KMS-11 (cell line): ENCODE results near the gene KRR1.
"Not testable (repeated sequence)": the region's sequence is repeated elsewhere in the genome, so short reads cannot be mapped to it uniquely, and the experiment has no call there.

ENCODE experiments used
- H2AFZ ChIP-seq: fragments of 200-600 bp; sonication (generic); 2 replicates; pipeline ENCODE4 v1.6.1; 2016; ENCODE audit warnings: antibody characterized with exemption, mixed run types, low read depth
- H3K27ac ChIP-seq: fragments of 200-600 bp; sonication (generic); 2 replicates; pipeline ENCODE4 v1.6.1; 2016; ENCODE audit warnings: mild to moderate bottlenecking, mixed run types
- H3K27me3 ChIP-seq: fragments of 200-600 bp; sonication (generic); 2 replicates; pipeline ENCODE4 v1.6.1; 2017; ENCODE audit warnings: mild to moderate bottlenecking, low read depth, mixed run types, moderate library complexity; ENCODE audit not compliant: insufficient read depth
- H3K36me3 ChIP-seq: fragments of 200-600 bp; sonication (generic); 2 replicates; pipeline ENCODE4 v1.6.1; 2017; ENCODE audit warnings: mild to moderate bottlenecking, mixed run types; ENCODE audit not compliant: insufficient read depth
- H3K4me1 ChIP-seq: fragments of 200-600 bp; sonication (generic); 2 replicates; pipeline ENCODE4 v1.6.1; 2016; ENCODE audit warnings: mild to moderate bottlenecking, low read depth, mixed run types; ENCODE audit not compliant: poor library complexity, severe bottlenecking
- H3K4me2 ChIP-seq: fragments of 200-600 bp; sonication (generic); 2 replicates; pipeline ENCODE4 v1.7.0; 2016; ENCODE audit warnings: mild to moderate bottlenecking, mixed run types
- H3K4me3 ChIP-seq: fragments of 200-600 bp; sonication (generic); IDR thresholded peaks from 2 replicates; pipeline ENCODE4 v1.6.1; 2017; ENCODE audit warnings: low read depth, low read length, mixed read lengths; ENCODE audit not compliant: insufficient read depth
- H3K79me2 ChIP-seq: fragments of 200-600 bp; sonication (generic); 2 replicates; pipeline ENCODE4 v1.6.1; 2016; ENCODE audit warnings: low read depth, mixed run types; ENCODE audit not compliant: insufficient read depth
- H3K9ac ChIP-seq: fragments of 200-600 bp; sonication (generic); 2 replicates; pipeline ENCODE4 v1.6.1; 2016; ENCODE audit warnings: mild to moderate bottlenecking, mixed run types
- H4K20me1 ChIP-seq: fragments of 200-600 bp; sonication (generic); 2 replicates; pipeline ENCODE4 v1.6.1; 2016; ENCODE audit warnings: mild to moderate bottlenecking, mixed run types; ENCODE audit not compliant: insufficient read depth
- TF ChIP-seq, protein P1 (sequence below): fragments of 200-600 bp; sonication (generic); conservative IDR thresholded peaks from 2 replicates; pipeline ENCODE4 v1.6.1; 2017; ENCODE audit warnings: low read depth, mild to moderate bottlenecking, antibody characterized with exemption, low read length, moderate library complexity, mixed read lengths

KRR1 gene

DNA sequence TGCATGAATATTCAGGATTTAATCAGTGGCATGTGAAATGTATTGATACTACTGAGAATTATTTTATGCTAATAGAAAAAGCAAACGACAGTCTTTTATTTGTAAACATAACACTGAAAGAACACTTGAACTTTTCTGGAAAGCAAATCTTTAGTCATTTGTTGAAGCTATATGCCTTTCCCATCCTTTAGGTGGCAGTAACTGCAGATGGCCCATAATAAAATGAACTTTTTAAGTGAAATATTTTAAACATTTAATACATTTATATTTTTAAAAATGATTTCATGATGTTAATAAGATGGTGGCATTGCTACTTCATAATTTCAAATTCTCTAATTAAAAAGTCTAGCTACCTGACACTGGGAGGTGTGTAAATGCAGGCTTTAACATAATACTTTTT, 13.9 kb upstream of the KRR1 start:
- no peak overlapping the region for H3K9ac ChIP-seq
- TF ChIP-seq, protein P1, sequence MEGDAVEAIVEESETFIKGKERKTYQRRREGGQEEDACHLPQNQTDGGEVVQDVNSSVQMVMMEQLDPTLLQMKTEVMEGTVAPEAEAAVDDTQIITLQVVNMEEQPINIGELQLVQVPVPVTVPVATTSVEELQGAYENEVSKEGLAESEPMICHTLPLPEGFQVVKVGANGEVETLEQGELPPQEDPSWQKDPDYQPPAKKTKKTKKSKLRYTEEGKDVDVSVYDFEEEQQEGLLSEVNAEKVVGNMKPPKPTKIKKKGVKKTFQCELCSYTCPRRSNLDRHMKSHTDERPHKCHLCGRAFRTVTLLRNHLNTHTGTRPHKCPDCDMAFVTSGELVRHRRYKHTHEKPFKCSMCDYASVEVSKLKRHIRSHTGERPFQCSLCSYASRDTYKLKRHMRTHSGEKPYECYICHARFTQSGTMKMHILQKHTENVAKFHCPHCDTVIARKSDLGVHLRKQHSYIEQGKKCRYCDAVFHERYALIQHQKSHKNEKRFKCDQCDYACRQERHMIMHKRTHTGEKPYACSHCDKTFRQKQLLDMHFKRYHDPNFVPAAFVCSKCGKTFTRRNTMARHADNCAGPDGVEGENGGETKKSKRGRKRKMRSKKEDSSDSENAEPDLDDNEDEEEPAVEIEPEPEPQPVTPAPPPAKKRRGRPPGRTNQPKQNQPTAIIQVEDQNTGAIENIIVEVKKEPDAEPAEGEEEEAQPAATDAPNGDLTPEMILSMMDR = no peak
- H3K4me1 ChIP-seq = peaks cover 16% of the 10 kb centered on the region
- no peaks in the 10 kb centered on the region for H4K20me1 ChIP-seq
- no peaks in the 10 kb centered on the region for H3K79me2 ChIP-seq
- no peak overlapping the region for H3K27ac ChIP-seq
- no peak overlapping the region for H3K4me3 ChIP-seq
- H3K4me2 ChIP-seq = no peak overlapping the region
- H3K27me3 ChIP-seq = no peaks in the 10 kb centered on the region
- no peaks in the 10 kb centered on the region for H3K36me3 ChIP-seq
- no peak overlapping the region for H2AFZ ChIP-seq

DNA sequence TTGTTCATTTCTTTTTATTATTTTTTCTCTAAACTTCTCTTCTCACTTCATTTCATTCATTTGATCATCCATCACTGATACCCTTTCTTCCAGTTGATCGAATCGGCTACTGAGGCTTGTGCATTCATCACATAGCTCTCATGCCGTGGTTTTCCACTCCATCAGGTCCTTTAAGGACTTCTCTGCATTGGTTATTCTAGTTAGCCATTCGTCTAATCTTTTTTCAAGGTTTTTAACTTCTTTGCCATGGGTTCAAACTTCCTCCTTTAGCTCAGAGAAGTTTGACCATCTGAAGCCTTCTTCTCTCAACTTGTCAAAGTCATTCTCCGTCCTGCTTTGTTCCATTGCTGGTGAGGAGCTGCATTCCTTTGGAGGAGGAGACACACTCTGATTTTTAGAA, 10.7 kb upstream of the KRR1 start:
- not testable (repeated sequence) for H3K4me2 ChIP-seq, H3K79me2 ChIP-seq, H3K36me3 ChIP-seq, H3K27me3 ChIP-seq, H2AFZ ChIP-seq, H3K4me3 ChIP-seq, H4K20me1 ChIP-seq, H3K27ac ChIP-seq, H3K9ac ChIP-seq
- H3K4me1 ChIP-seq = peaks cover 12% of the 10 kb centered on the region

DNA sequence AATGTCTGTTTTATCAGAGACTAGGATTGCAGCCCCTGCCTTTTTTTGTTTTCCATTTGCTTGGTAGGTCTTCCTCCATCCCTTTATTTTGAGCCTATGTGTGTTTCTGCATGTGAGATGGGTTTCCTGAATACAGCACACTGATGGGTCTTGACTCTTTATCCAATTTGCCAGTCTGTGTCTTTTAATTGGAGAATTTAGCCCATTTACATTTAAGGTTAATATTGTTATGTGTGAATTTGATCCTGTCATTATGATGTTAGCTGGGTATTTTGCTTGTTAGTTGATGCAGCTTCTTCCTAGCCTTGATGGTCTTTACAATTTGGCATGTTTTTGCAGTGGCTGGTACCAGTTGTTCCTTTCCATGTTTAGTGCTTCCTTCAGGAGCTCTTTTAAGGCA, 9.8 kb upstream of the KRR1 start:
- not testable (repeated sequence) for H3K36me3 ChIP-seq, H3K4me2 ChIP-seq, H3K27me3 ChIP-seq, H4K20me1 ChIP-seq, H3K4me3 ChIP-seq, H3K79me2 ChIP-seq, H3K27ac ChIP-seq, H2AFZ ChIP-seq, H3K9ac ChIP-seq, H3K4me1 ChIP-seq

DNA sequence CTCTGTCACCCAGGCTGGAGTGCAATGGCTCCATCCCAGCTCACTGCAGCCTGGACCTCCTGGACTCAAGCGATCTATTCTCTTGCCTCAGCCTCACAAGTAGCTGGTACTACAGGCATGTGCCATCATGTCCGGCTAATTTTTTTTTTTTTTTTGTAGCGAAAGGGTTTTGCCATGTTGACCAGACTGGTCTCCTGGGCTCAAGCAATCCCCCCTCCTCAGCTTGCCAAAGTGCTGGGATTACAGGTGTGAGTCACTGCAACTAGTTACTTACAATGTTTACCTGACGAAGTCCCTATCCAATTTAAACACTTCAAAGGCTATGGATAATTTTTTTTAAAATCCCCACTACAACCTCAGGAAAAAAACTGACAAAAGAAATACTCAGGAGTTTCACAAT, 1.8 kb downstream of the KRR1 start:
- Histone ChIP-seq H4K20me1 (0 out of 2 replicates have a peak, but pooled peaks cover 3% of the 10 kb centered on the region), H3K4me1 (peaks cover 15% of the 10 kb centered on the region), H3K27ac (no peak overlapping the region), H3K27me3 (no peaks in the 10 kb centered on the region), H3K79me2 (peaks cover 43% of the 10 kb centered on the region), H3K9ac (no peak overlapping the region), H2AFZ (no peak overlapping the region), H3K36me3 (0 out of 2 replicates have a peak, but pooled peaks cover 8% of the 10 kb centered on the region), H3K4me3 (no peak overlapping the region), H3K4me2 (peak overlapping the region; percentile 63)
- TF ChIP-seq, protein P1 = no peak

DNA sequence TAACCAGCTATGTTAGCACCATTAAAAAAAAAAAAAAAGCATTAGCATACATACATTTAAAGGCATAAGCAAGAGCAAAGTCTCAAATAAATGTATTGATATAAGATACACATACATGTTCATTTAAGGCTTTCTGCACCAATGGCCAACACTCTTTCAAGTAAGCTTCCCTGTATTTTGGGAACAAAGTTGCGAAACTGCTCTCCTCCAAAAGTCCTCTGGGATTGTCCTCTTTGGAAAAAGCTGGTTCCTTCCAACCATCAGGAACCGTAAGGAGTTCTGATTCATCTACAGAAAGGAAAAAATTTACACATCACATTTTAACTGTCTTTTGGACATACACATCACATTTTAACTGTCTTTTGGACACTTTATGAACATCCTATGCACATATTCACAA, 3.2 kb downstream of the KRR1 start:
- H3K27ac ChIP-seq = no peak overlapping the region
- H3K9ac ChIP-seq = no peak overlapping the region
- H2AFZ ChIP-seq = no peak overlapping the region
- H3K36me3 ChIP-seq = peaks cover 15% of the 10 kb centered on the region; the same call in 1 of the 2 replicates
- no peak overlapping the region for H3K4me2 ChIP-seq
- H3K79me2 ChIP-seq = peaks cover 43% of the 10 kb centered on the region
- H3K4me3 ChIP-seq = no peak overlapping the region
- 0 out of 2 replicates have a peak, but pooled peaks cover 3% of the 10 kb centered on the region for H4K20me1 ChIP-seq
- peaks cover 15% of the 10 kb centered on the region for H3K4me1 ChIP-seq
- H3K27me3 ChIP-seq = no peaks in the 10 kb centered on the region
- TF ChIP-seq, protein P1 = no peak
